GM12892 (cell line): ENCODE measurements around the gene IFNK.

Source experiments
- POLR2A ChIP-seq: IDR thresholded peaks from 2 replicates; pipeline ENCODE4 v1.6.1; 2011; ENCODE audit warnings: low read depth, low read length, control low read depth
- POLR2AphosphoS5 ChIP-seq: IDR thresholded peaks from 2 replicates; pipeline ENCODE4 v1.6.1; 2011; ENCODE audit warnings: low read depth, low read length, control low read depth

DNA sequence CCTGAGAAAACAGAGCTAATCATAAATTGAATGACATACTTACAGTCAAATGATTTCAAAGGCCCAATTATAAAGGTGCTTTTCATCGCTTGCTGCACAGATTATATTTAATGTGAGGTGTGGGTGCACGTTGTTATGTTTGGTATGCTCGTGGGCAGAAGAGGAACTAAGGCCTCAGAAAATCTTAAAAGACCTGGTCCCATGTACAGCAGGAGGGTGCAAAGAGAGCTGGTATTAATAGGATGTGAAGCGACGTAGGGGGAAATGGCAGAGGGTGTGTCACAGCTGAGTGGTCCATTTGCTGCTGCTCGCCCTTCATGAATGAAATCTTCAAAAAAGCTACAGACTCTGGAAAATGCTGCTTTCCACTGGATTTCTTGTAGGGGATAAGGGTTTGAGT is 40.5 kb upstream of the IFNK start:
- TF ChIP-seq POLR2A (no peak), POLR2AphosphoS5 (no peak)
